ENCODE data around the gene LRP10. TPM values are rescaled to one million over a fixed set of nuclear protein-coding genes. Genes with fewer than 3 reads are reported as not detected.
A peak's percentile ranks its signal among the peaks of the same experiment; 100 is the strongest.
"Not testable (repeated sequence)": the region's sequence is repeated elsewhere in the genome, so short reads cannot be mapped to it uniquely, and the experiment has no call there.

The LRP10 gene, protein sequence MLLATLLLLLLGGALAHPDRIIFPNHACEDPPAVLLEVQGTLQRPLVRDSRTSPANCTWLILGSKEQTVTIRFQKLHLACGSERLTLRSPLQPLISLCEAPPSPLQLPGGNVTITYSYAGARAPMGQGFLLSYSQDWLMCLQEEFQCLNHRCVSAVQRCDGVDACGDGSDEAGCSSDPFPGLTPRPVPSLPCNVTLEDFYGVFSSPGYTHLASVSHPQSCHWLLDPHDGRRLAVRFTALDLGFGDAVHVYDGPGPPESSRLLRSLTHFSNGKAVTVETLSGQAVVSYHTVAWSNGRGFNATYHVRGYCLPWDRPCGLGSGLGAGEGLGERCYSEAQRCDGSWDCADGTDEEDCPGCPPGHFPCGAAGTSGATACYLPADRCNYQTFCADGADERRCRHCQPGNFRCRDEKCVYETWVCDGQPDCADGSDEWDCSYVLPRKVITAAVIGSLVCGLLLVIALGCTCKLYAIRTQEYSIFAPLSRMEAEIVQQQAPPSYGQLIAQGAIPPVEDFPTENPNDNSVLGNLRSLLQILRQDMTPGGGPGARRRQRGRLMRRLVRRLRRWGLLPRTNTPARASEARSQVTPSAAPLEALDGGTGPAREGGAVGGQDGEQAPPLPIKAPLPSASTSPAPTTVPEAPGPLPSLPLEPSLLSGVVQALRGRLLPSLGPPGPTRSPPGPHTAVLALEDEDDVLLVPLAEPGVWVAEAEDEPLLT
- polyA plus RNA-seq (ENCODE audit: insufficient read length): 36.5 TPM

GRCh38 chr14:22871224-22872032 is at the start of gene LRP10:
Gene LRP10, plus strand, starts transcription at chr14:22871740. Its CDS starts 564 bp downstream, at chr14:22872304.
- peak; percentile 80 for DNase-seq (ENCODE audit: low read depth)

GRCh38 chr14:22822016-22822570 is 49.4 kb upstream of the LRP10 start:
- DNase-seq (ENCODE audit: low read depth): no peak

DNA sequence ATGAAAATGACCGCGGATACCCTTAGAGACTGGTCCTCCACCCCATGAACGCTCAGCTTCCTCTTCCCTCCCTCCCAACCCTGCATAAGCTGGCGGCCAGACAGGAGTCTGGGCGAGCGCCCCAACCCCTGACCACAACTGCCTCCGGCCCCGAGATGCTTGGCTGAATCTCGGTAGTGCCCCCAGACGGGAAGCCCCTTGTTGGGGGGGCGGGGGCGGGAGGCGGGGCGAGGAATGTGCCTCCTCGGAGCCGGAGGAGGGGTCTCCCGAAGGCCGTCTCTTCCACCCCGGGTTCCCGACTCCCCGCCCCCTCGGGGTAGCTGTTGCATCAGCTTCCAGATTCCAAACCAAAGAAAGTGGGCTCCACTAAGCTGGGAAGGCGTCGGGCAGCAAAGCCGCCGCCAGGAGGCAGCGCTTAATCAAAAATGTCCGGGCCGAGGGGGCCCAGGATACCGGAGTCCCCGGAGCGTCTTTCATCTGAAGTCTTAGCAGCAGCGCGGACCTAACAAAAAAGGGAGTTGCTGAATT is 48.9 kb upstream of the LRP10 start:
- peak; percentile 76 for DNase-seq (ENCODE audit: low read depth)

- no peak for DNase-seq (ENCODE audit: low read depth)
These were observed 46.7 kb upstream of the LRP10 start for GRCh38 chr14:22824711-22825359.

- DNase-seq (ENCODE audit: low read depth): not testable (repeated sequence)
These were observed 42.4 kb upstream of the LRP10 start for GRCh38 chr14:22829076-22829660.

DNA sequence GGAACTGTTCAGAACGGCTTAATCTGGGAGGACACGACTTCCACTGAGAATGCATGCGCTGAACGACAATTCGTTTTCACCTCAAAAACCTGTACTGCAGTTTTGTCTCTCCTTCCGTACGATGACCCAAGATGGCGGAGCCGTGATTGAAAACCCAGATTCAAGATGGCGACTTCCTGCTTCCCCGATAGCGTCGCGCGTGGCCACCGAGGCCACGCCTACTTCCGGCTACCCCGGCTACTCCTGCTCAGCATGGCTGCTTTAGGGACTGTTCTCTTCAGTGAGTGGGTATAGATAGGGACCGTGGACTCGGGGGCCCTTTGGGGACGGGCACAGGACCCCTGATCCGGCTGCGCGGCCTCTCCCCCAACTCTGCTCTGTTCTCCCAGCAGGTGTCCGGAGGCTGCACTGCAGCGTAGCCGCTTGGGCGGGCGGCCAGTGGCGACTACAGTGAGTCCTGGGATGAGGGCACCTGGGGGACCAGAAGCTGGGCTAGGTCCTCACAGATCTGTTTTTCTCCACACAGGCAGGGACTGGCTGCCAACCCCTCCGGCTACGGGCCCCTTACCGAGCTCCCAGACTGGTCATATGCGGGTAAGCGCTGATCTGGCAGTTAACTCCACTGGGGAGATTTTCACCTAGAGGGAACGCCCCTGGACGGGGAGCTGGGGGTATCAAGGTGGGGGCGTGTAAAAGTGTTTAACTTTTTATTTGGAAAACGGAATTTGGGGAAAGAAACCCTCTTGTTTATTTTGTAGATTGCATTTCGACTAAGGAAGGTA is 41.7 kb upstream of the LRP10 start, which contains the start of gene MRPL52:
MRPL52 (plus strand) TSS at position 227 of the 782 bp plus-strand sequence; CDS start at position 253, 26 bp downstream.
- peak; percentile 95 for DNase-seq (ENCODE audit: low read depth)

GRCh38 chr14:22830443-22831010 is 41.0 kb upstream of the LRP10 start:
- DNase-seq (ENCODE audit: low read depth): no peak

DNA sequence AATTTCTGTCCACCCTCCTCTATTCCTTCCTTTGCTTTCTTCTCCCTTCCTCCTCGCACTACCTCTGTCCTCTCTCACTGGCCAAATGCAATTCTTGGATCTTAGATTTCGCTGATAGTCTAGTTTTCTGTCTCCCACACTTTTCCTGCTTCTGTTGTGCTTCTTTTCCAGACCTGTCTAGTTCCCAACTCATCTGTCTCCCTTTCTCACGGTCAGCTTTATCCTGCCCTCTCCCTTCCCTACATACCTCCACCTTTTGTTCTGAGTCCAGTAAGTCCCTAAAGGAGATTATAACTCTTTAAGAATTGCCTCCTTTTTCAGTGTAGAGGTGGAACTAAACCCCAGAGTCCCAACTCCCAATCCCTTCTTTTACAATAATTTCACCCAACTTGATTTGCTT is 36.0 kb upstream of the LRP10 start:
- no peak for DNase-seq (ENCODE audit: low read depth)

- no peak for DNase-seq (ENCODE audit: low read depth)
These were observed 35.0 kb upstream of the LRP10 start, which contains the start of gene MMP14 for GRCh38 chr14:22836301-22837113. Gene MMP14, plus strand, starts transcription at chr14:22836585. Its CDS starts 233 bp downstream, at chr14:22836818.

DNA sequence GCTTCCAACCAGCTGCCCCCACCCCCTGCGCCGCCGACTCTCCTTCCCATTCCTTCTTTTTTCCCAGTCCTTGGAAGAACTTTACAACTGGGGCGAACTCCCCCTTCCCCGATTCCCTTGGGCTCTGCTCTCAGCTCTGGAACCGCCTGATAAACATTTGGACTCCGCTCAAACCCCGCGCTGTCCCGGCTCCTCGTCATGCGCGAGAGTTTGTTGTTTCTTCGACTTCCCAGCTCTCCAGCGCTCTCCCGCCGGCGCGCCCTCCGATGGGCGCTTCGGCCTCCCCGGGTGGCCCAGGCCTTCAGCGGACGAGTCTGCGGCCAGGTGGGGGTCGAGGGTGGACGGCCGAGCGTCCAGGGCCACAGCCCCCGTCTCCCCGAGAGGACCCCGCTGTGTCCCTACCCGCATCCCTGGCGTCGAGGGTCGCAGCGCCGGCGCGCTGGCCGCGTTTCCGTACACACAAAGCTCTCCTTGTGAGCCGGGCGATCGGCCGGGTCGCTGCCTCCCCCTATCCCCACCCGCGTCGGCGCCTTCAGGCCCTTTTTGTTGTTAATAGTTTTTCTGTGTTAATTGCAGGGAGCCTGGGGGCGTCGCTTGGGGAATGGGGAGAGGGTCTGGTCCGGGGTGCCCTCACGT is 34.3 kb upstream of the LRP10 start:
- DNase-seq (ENCODE audit: low read depth): no peak

GRCh38 chr14:22837750-22838538 is 33.6 kb upstream of the LRP10 start:
- no peak for DNase-seq (ENCODE audit: low read depth)

DNA sequence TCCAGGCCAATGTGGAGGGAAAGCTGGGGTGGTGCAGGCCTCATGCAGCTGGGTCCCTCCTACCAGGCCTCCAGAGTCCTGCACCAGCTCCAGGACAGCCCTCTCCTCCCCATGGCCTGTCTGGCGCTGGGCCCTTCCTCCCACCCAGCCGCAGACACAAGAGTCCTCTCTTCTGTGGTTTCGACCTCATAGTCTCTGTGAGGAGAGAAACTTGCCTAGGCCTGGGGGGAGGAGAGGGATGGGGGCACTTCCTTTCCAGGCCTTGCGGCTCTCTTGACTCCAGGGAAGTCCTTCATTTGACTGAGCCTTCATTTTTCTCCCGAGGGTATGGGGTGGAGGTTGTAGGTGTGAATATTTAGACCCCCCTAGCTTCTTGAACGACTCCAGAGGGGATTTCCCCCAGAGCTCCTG is 32.9 kb upstream of the LRP10 start:
- no peak for DNase-seq (ENCODE audit: low read depth)

- no peak for DNase-seq (ENCODE audit: low read depth)
These were observed 32.3 kb upstream of the LRP10 start for GRCh38 chr14:22839159-22839779.

DNA sequence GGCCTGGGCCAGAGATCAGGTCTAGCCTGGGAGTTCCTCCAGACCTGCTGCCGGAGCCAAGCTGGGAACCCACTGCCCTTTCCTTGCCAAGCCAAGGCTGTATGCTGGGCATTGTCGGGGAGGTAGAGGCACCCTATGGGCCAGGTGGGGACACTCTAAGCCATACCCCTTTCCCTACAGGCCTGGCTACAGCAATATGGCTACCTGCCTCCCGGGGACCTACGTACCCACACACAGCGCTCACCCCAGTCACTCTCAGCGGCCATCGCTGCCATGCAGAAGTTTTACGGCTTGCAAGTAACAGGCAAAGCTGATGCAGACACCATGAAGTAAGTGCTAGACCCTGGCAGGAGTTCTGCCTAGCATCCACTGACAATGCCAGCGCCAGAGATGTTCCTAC is 30.2 kb upstream of the LRP10 start:
- no peak for DNase-seq (ENCODE audit: low read depth)

- DNase-seq (ENCODE audit: low read depth): no peak
These were observed 29.8 kb upstream of the LRP10 start for GRCh38 chr14:22841769-22842168.
